HG03039 (cell line): ENCODE results near the gene FBXO7.

Experiments used
- ATAC-seq: cut with Tn5 transposase; IDR thresholded peaks from one replicate; pipeline ENCODE4 v1.9.1; 2021; ENCODE audit warnings: mild to moderate bottlenecking, moderate library complexity; ENCODE audit not compliant: unreplicated experiment

Gene FBXO7

GRCh38 chr22:32528984-32529982, 54.7 kb downstream of the FBXO7 start:
- no peak for ATAC-seq

GRCh38 chr22:32531228-32531627, 56.6 kb downstream of the FBXO7 start:
- ATAC-seq, result no peak

- ATAC-seq, result no peak
Observed at GRCh38 chr22:32531931-32532819, 57.6 kb downstream of the FBXO7 start.

GRCh38 chr22:32532820-32533128, 58.2 kb downstream of the FBXO7 start:
- no peak for ATAC-seq

- no peak for ATAC-seq
Observed at GRCh38 chr22:32533265-32534111, 58.9 kb downstream of the FBXO7 start.

- ATAC-seq, result no peak
Observed at GRCh38 chr22:32534252-32535235, 59.9 kb downstream of the FBXO7 start.

GRCh38 chr22:32535531-32536190, 61.0 kb downstream of the FBXO7 start:
- no peak for ATAC-seq

- ATAC-seq, result no peak
Observed at GRCh38 chr22:32536352-32536751, 61.7 kb downstream of the FBXO7 start.

GRCh38 chr22:32538521-32538920, 63.9 kb downstream of the FBXO7 start:
- no peak for ATAC-seq

GRCh38 chr22:32539631-32540421, 65.2 kb downstream of the FBXO7 start:
- ATAC-seq, result no peak

GRCh38 chr22:32541481-32541880, 66.9 kb downstream of the FBXO7 start:
- no peak for ATAC-seq

GRCh38 chr22:32542066-32542676, 67.6 kb downstream of the FBXO7 start:
- ATAC-seq, result no peak

- no peak for ATAC-seq
Observed at GRCh38 chr22:32542677-32543357, 68.2 kb downstream of the FBXO7 start.

- ATAC-seq, result no peak
Observed at GRCh38 chr22:32544953-32545558, 70.4 kb downstream of the FBXO7 start.

GRCh38 chr22:32545801-32546200, 71.2 kb downstream of the FBXO7 start:
- no peak for ATAC-seq

GRCh38 chr22:32546496-32546895, 71.9 kb downstream of the FBXO7 start:
- ATAC-seq, result no peak

- ATAC-seq, result no peak
Observed at GRCh38 chr22:32546935-32547334, 72.3 kb downstream of the FBXO7 start.
